PC-3 (cell line): ENCODE data around the gene GAGE12J. TPM values are rescaled to one million over a fixed set of nuclear protein-coding genes. Genes with fewer than 3 reads are reported as not detected.
A peak's percentile ranks its signal among the peaks of the same experiment; 100 is the strongest.

Experiments used
- ATAC-seq: fragments of 200-7000 bp; cut with Tn5 transposase; 2 replicates; pipeline ENCODE4 v1.9.1; 2020; ENCODE audit warnings: mild to moderate bottlenecking, moderate library complexity
- BruUV-seq: library from RNA; stranded (reverse); fragments of 400-500 nt; replicated peaks from 2 replicates; lab custom pipeline; 2021; lab: Mats Ljungman, UMichigan
- CTCF ChIA-PET: fragments of 300-600 bp; sonication (Branson Sonifier 250); formaldehyde crosslinking; loops from one replicate; lab custom pipeline; 2022; ENCODE audit warnings: antibody characterized with exemption; lab: Charles Lee
- POLR2A ChIA-PET: fragments of 300-600 bp; sonication (Branson Sonifier 250); formaldehyde crosslinking; loops from one replicate; lab custom pipeline; 2022; ENCODE audit warnings: antibody characterized with exemption; ENCODE audit not compliant: unreplicated experiment; lab: Charles Lee
- DNase-seq: peaks from one replicate; pipeline ENCODE4 v3.0.0-alpha.2; 2015
- H2AFZ ChIP-seq: fragments of 300-600 bp; sonication (generic); 2 replicates; pipeline ENCODE4 v1.6.0; 2016; ENCODE audit warnings: antibody characterized with exemption, low read length
- H3F3A ChIP-seq: fragments of 300-600 bp; sonication (generic); one replicate; pipeline ENCODE4 v1.6.0; 2017; ENCODE audit warnings: antibody characterized with exemption, low read length, control low read depth, mild to moderate bottlenecking; ENCODE audit not compliant: unreplicated experiment
- H3K27ac ChIP-seq: fragments of 300-600 bp; sonication (generic); 2 replicates; pipeline ENCODE4 v1.5.1; 2016; ENCODE audit warnings: mild to moderate bottlenecking, low read length
- H3K27me3 ChIP-seq: fragments of 300-600 bp; sonication (generic); 2 replicates; pipeline ENCODE4 v1.6.1; 2016; ENCODE audit warnings: low read length, mixed read lengths
- H3K36me3 ChIP-seq: fragments of 300-600 bp; sonication (generic); 2 replicates; pipeline ENCODE4 v1.6.1; 2016; ENCODE audit warnings: low read depth, mixed run types, low read length, mixed read lengths
- H3K4me1 ChIP-seq: fragments of 300-600 bp; sonication (generic); 2 replicates; pipeline ENCODE4 v1.5.1; 2016; ENCODE audit warnings: low read length; ENCODE audit not compliant: insufficient read depth
- H3K4me2 ChIP-seq: fragments of 300-600 bp; sonication (generic); 2 replicates; pipeline ENCODE4 v1.6.0; 2016; ENCODE audit warnings: low read length
- H3K4me3 ChIP-seq: fragments of 300-600 bp; sonication (generic); 2 replicates; pipeline ENCODE4 v1.5.1; 2016; ENCODE audit warnings: mild to moderate bottlenecking, low read length, mixed read lengths
- H3K79me2 ChIP-seq: fragments of 300-600 bp; sonication (generic); 2 replicates; pipeline ENCODE4 v1.6.1; 2017; ENCODE audit warnings: low read length, mixed read lengths
- H3K9ac ChIP-seq: fragments of 300-600 bp; sonication (generic); 2 replicates; pipeline ENCODE4 v1.6.0; 2016; ENCODE audit warnings: mild to moderate bottlenecking, low read length
- H3K9me2 ChIP-seq: fragments of 300-600 bp; sonication (generic); replicated peaks from 2 replicates; pipeline ENCODE4 v1.6.1; 2016; ENCODE audit warnings: mixed run types, low read length, mixed read lengths
- H3K9me3 ChIP-seq: fragments of 300-600 bp; sonication (generic); 2 replicates; pipeline ENCODE4 v1.6.1; 2016; ENCODE audit warnings: low read length, mixed read lengths
- H4K20me1 ChIP-seq: fragments of 300-600 bp; sonication (generic); 2 replicates; pipeline ENCODE4 v1.6.1; 2016; ENCODE audit warnings: low read length, mixed read lengths
- CTCF ChIP-seq: fragments of 300-600 bp; sonication (generic); conservative IDR thresholded peaks from 2 replicates; pipeline ENCODE4 v1.5.1; 2017; ENCODE audit warnings: antibody characterized with exemption, low read depth, mild to moderate bottlenecking, low read length
- EZH2 ChIP-seq: fragments of 300-600 bp; sonication (generic); IDR thresholded peaks from one replicate; pipeline ENCODE4 v1.6.1; 2017; ENCODE audit warnings: antibody characterized with exemption, mild to moderate bottlenecking, low read length; ENCODE audit not compliant: unreplicated experiment
- EZH2phosphoT487 ChIP-seq: fragments of 300-600 bp; sonication (generic); IDR thresholded peaks from 2 replicates; pipeline ENCODE4 v1.6.1; 2018; ENCODE audit warnings: mild to moderate bottlenecking, antibody characterized with exemption, low read length, borderline replicate concordance
- intact Hi-C: fragments of 100-400 bp; cut with micrococcal nuclease; formaldehyde crosslinking; loops from 2 replicates; pipeline ENCODE4 v1.9.0; 2023
- total RNA-seq: library from RNA; depleted of rRNA; stranded (reverse); fragments of >200 nt; gene quantifications from 2 replicates; pipeline ENCODE4 v1.2.3, GENCODE V29; 2014

The GAGE12J gene
- total RNA-seq, 1 experiment from 2014 or later = not detected

- no peaks in the 10 kb centered on the region for H3K36me3 ChIP-seq
- no peaks in the 10 kb centered on the region for H3K9me3 ChIP-seq
- DNase-seq (peak; percentile 45), ATAC-seq (peak; percentile 77)
- no TSS peak for BruUV-seq
- H3K4me1 ChIP-seq = peaks cover 11% of the 10 kb centered on the region; the same call in 1 of the 2 replicates
- peak overlapping the region; percentile 87 for H3K4me2 ChIP-seq
- ChIA-PET CTCF (no interaction called here), POLR2A (no interaction called here)
- intact Hi-C loops = no loop called here
- no peak overlapping the region for H3K27ac ChIP-seq
- peak overlapping the region; percentile 90 for H2AFZ ChIP-seq
- H3F3A ChIP-seq = no peaks in the 10 kb centered on the region
- no peak for TF ChIP-seq EZH2phosphoT487
- TF ChIP-seq CTCF = no peak
- TF ChIP-seq EZH2 = no peak
- no peaks in the 10 kb centered on the region for H3K79me2 ChIP-seq
- H3K9me2 ChIP-seq = no peaks in the 10 kb centered on the region
- H3K27me3 ChIP-seq = peaks cover 8% of the 10 kb centered on the region
- peak overlapping the region; percentile 62 for H3K4me3 ChIP-seq
- H4K20me1 ChIP-seq = no peaks in the 10 kb centered on the region
- no peak overlapping the region for H3K9ac ChIP-seq
Observed at GRCh38 chrX:49309401-49309981, 12.3 kb upstream of the GAGE12J start.

- DNase-seq = no peak
- H4K20me1 ChIP-seq = no peaks in the 10 kb centered on the region
- no TSS peak for BruUV-seq
- no peak for TF ChIP-seq EZH2phosphoT487
- TF ChIP-seq EZH2 = no peak
- TF ChIP-seq CTCF = no peak
- H3K79me2 ChIP-seq = no peaks in the 10 kb centered on the region
- no peaks in the 10 kb centered on the region for H3F3A ChIP-seq
- H3K36me3 ChIP-seq = no peaks in the 10 kb centered on the region
- CTCF ChIA-PET = interaction anchor here (0.6 kb wide), 1 partner anchor 574 kb away, joined by 4 read pairs; no protein-coding TSS in a partner anchor
- peaks cover 17% of the 10 kb centered on the region for H3K27me3 ChIP-seq
- H2AFZ ChIP-seq = no peak overlapping the region
- no peak overlapping the region for H3K4me2 ChIP-seq
- intact Hi-C loops = no loop called here
- H3K4me3 ChIP-seq = no peak overlapping the region
- H3K9ac ChIP-seq = no peak overlapping the region
- H3K9me2 ChIP-seq = no peaks in the 10 kb centered on the region
- peaks cover 11% of the 10 kb centered on the region; the same call in 1 of the 2 replicates for H3K4me1 ChIP-seq
- H3K9me3 ChIP-seq = no peaks in the 10 kb centered on the region
- POLR2A ChIA-PET = no interaction called here
- no peak overlapping the region for H3K27ac ChIP-seq
- no peak for ATAC-seq
Observed at GRCh38 chrX:49310371-49310770, 11.5 kb upstream of the GAGE12J start.

- Histone ChIP-seq H3K9me2 (no peaks in the 10 kb centered on the region), H3K4me2 (no peak overlapping the region), H3K4me3 (no peak overlapping the region), H3K4me1 (peaks cover 11% of the 10 kb centered on the region; the same call in 1 of the 2 replicates), H3K36me3 (no peaks in the 10 kb centered on the region), H3F3A (no peaks in the 10 kb centered on the region), H3K27ac (no peak overlapping the region), H3K79me2 (no peaks in the 10 kb centered on the region), H3K9me3 (no peaks in the 10 kb centered on the region), H3K27me3 (peaks cover 29% of the 10 kb centered on the region), H4K20me1 (no peaks in the 10 kb centered on the region), H2AFZ (no peak overlapping the region), H3K9ac (no peak overlapping the region)
- POLR2A ChIA-PET = no interaction called here
- CTCF ChIA-PET = no interaction called here
- intact Hi-C loops = no loop called here
- TF ChIP-seq CTCF = no peak
- no peak for TF ChIP-seq EZH2
- no peak for TF ChIP-seq EZH2phosphoT487
- DNase-seq (no peak), ATAC-seq (no peak)
- no TSS peak for BruUV-seq
Observed at GRCh38 chrX:49312176-49312575, 9.7 kb upstream of the GAGE12J start.
